PC-3 (cell line): ENCODE data around the gene TOX4. TPM values are rescaled to one million over a fixed set of nuclear protein-coding genes. Genes with fewer than 3 reads are reported as not detected.
A peak's percentile ranks its signal among the peaks of the same experiment; 100 is the strongest.

Experiments
- ATAC-seq: fragments of 200-7000 bp; cut with Tn5 transposase; 2 replicates; pipeline ENCODE4 v1.9.1; 2020; ENCODE audit warnings: mild to moderate bottlenecking, moderate library complexity
- BruUV-seq: library from RNA; stranded (reverse); fragments of 400-500 nt; replicated peaks from 2 replicates; lab custom pipeline; 2021; lab: Mats Ljungman, UMichigan
- CTCF ChIA-PET: fragments of 300-600 bp; sonication (Branson Sonifier 250); formaldehyde crosslinking; loops from one replicate; lab custom pipeline; 2022; ENCODE audit warnings: antibody characterized with exemption; lab: Charles Lee
- POLR2A ChIA-PET: fragments of 300-600 bp; sonication (Branson Sonifier 250); formaldehyde crosslinking; loops from one replicate; lab custom pipeline; 2022; ENCODE audit warnings: antibody characterized with exemption; ENCODE audit not compliant: unreplicated experiment; lab: Charles Lee
- DNase-seq: peaks from one replicate; pipeline ENCODE4 v3.0.0-alpha.2; 2015
- H2AFZ ChIP-seq: fragments of 300-600 bp; sonication (generic); 2 replicates; pipeline ENCODE4 v1.6.0; 2016; ENCODE audit warnings: antibody characterized with exemption, low read length
- H3F3A ChIP-seq: fragments of 300-600 bp; sonication (generic); one replicate; pipeline ENCODE4 v1.6.0; 2017; ENCODE audit warnings: antibody characterized with exemption, low read length, control low read depth, mild to moderate bottlenecking; ENCODE audit not compliant: unreplicated experiment
- H3K27ac ChIP-seq: fragments of 300-600 bp; sonication (generic); 2 replicates; pipeline ENCODE4 v1.5.1; 2016; ENCODE audit warnings: mild to moderate bottlenecking, low read length
- H3K27me3 ChIP-seq: fragments of 300-600 bp; sonication (generic); 2 replicates; pipeline ENCODE4 v1.6.1; 2016; ENCODE audit warnings: low read length, mixed read lengths
- H3K36me3 ChIP-seq: fragments of 300-600 bp; sonication (generic); 2 replicates; pipeline ENCODE4 v1.6.1; 2016; ENCODE audit warnings: low read depth, mixed run types, low read length, mixed read lengths
- H3K4me1 ChIP-seq: fragments of 300-600 bp; sonication (generic); 2 replicates; pipeline ENCODE4 v1.5.1; 2016; ENCODE audit warnings: low read length; ENCODE audit not compliant: insufficient read depth
- H3K4me2 ChIP-seq: fragments of 300-600 bp; sonication (generic); 2 replicates; pipeline ENCODE4 v1.6.0; 2016; ENCODE audit warnings: low read length
- H3K4me3 ChIP-seq: fragments of 300-600 bp; sonication (generic); 2 replicates; pipeline ENCODE4 v1.5.1; 2016; ENCODE audit warnings: mild to moderate bottlenecking, low read length, mixed read lengths
- H3K79me2 ChIP-seq: fragments of 300-600 bp; sonication (generic); 2 replicates; pipeline ENCODE4 v1.6.1; 2017; ENCODE audit warnings: low read length, mixed read lengths
- H3K9ac ChIP-seq: fragments of 300-600 bp; sonication (generic); 2 replicates; pipeline ENCODE4 v1.6.0; 2016; ENCODE audit warnings: mild to moderate bottlenecking, low read length
- H3K9me2 ChIP-seq: fragments of 300-600 bp; sonication (generic); replicated peaks from 2 replicates; pipeline ENCODE4 v1.6.1; 2016; ENCODE audit warnings: mixed run types, low read length, mixed read lengths
- H3K9me3 ChIP-seq: fragments of 300-600 bp; sonication (generic); 2 replicates; pipeline ENCODE4 v1.6.1; 2016; ENCODE audit warnings: low read length, mixed read lengths
- H4K20me1 ChIP-seq: fragments of 300-600 bp; sonication (generic); 2 replicates; pipeline ENCODE4 v1.6.1; 2016; ENCODE audit warnings: low read length, mixed read lengths
- CTCF ChIP-seq: fragments of 300-600 bp; sonication (generic); conservative IDR thresholded peaks from 2 replicates; pipeline ENCODE4 v1.5.1; 2017; ENCODE audit warnings: antibody characterized with exemption, low read depth, mild to moderate bottlenecking, low read length
- EZH2 ChIP-seq: fragments of 300-600 bp; sonication (generic); IDR thresholded peaks from one replicate; pipeline ENCODE4 v1.6.1; 2017; ENCODE audit warnings: antibody characterized with exemption, mild to moderate bottlenecking, low read length; ENCODE audit not compliant: unreplicated experiment
- EZH2phosphoT487 ChIP-seq: fragments of 300-600 bp; sonication (generic); IDR thresholded peaks from 2 replicates; pipeline ENCODE4 v1.6.1; 2018; ENCODE audit warnings: mild to moderate bottlenecking, antibody characterized with exemption, low read length, borderline replicate concordance
- intact Hi-C: fragments of 100-400 bp; cut with micrococcal nuclease; formaldehyde crosslinking; loops from 2 replicates; pipeline ENCODE4 v1.9.0; 2023
- total RNA-seq: library from RNA; depleted of rRNA; stranded (reverse); fragments of >200 nt; gene quantifications from 2 replicates; pipeline ENCODE4 v1.2.3, GENCODE V29; 2014

The TOX4 gene
- total RNA-seq, 1 experiment from 2014 or later: 26.7 TPM

- Histone ChIP-seq H3K9me3 (no peaks in the 10 kb centered on the region), H4K20me1 (no peaks in the 10 kb centered on the region), H3K36me3 (no peaks in the 10 kb centered on the region), H3K9me2 (no peaks in the 10 kb centered on the region), H3K27ac (no peak overlapping the region), H3K4me3 (no peak overlapping the region), H3K79me2 (no peaks in the 10 kb centered on the region), H3K4me2 (no peak overlapping the region), H2AFZ (no peak overlapping the region), H3K4me1 (no peaks in the 10 kb centered on the region; the same call in 1 of the 2 replicates), H3K27me3 (no peaks in the 10 kb centered on the region), H3F3A (no peaks in the 10 kb centered on the region), H3K9ac (no peak overlapping the region)
- BruUV-seq: no TSS peak
- CTCF ChIA-PET: no interaction called here
- POLR2A ChIA-PET: interaction anchor here (0.6 kb wide), 1 partner anchor 157 kb away, joined by 9 read pairs; no protein-coding TSS in a partner anchor
- DNase-seq (no peak), ATAC-seq (no peak)
- intact Hi-C loops: no loop called here
- TF ChIP-seq CTCF (no peak), EZH2 (no peak), EZH2phosphoT487 (no peak)
These were observed 43.8 kb downstream of the TOX4 start for GRCh38 chr14:21520767-21521166.

GRCh38 chr14:21521501-21521900 lies 44.5 kb downstream of the TOX4 start:
- BruUV-seq: no TSS peak
- Histone ChIP-seq H4K20me1 (no peaks in the 10 kb centered on the region), H3K27me3 (no peaks in the 10 kb centered on the region), H2AFZ (no peak overlapping the region), H3K27ac (no peak overlapping the region), H3K4me3 (no peak overlapping the region), H3K9ac (no peak overlapping the region), H3K4me1 (no peaks in the 10 kb centered on the region; the same call in 1 of the 2 replicates), H3K9me2 (no peaks in the 10 kb centered on the region), H3K36me3 (no peaks in the 10 kb centered on the region), H3K4me2 (no peak overlapping the region), H3K79me2 (no peaks in the 10 kb centered on the region), H3K9me3 (no peaks in the 10 kb centered on the region), H3F3A (no peaks in the 10 kb centered on the region)
- DNase-seq (peak; percentile 48), ATAC-seq (no peak)
- TF ChIP-seq CTCF (no peak), EZH2phosphoT487 (no peak), EZH2 (no peak)
- POLR2A ChIA-PET: interaction anchor here (0.6 kb wide), 1 partner anchor 157 kb away, joined by 9 read pairs; no protein-coding TSS in a partner anchor
- intact Hi-C loops: no loop called here
- CTCF ChIA-PET: no interaction called here

GRCh38 chr14:21523203-21523602 lies 46.2 kb downstream of the TOX4 start:
- intact Hi-C loops: no loop called here
- ChIA-PET CTCF (no interaction called here), POLR2A (no interaction called here)
- no peak for TF ChIP-seq EZH2
- no peak for TF ChIP-seq EZH2phosphoT487
- no peak for TF ChIP-seq CTCF
- H4K20me1 ChIP-seq: no peaks in the 10 kb centered on the region
- H3K4me3 ChIP-seq: no peak overlapping the region
- no peaks in the 10 kb centered on the region for H3K27me3 ChIP-seq
- no peaks in the 10 kb centered on the region for H3K36me3 ChIP-seq
- no peak for DNase-seq
- peaks cover 8% of the 10 kb centered on the region; the same call in 1 of the 2 replicates for H3K4me1 ChIP-seq
- no peak overlapping the region for H3K4me2 ChIP-seq
- H3K9ac ChIP-seq: no peak overlapping the region
- no TSS peak for BruUV-seq
- ATAC-seq: no peak
- no peak overlapping the region for H3K27ac ChIP-seq
- no peak overlapping the region for H2AFZ ChIP-seq
- H3K9me2 ChIP-seq: no peaks in the 10 kb centered on the region
- H3K79me2 ChIP-seq: no peaks in the 10 kb centered on the region
- no peaks in the 10 kb centered on the region for H3K9me3 ChIP-seq
- H3F3A ChIP-seq: no peaks in the 10 kb centered on the region
